ENCODE data around the gene C17orf107.

C17orf107 gene

GRCh38 chr17:4950075-4950745 is 50.9 kb downstream of the C17orf107 start:
- no peak for DNase-seq

GRCh38 chr17:4950746-4951204 is 51.4 kb downstream of the C17orf107 start, which contains the start of gene ENO3:
Gene ENO3 (plus strand): TSS chr17:4951119. CDS start chr17:4951830, 711 bp downstream.
- no peak for DNase-seq

DNA sequence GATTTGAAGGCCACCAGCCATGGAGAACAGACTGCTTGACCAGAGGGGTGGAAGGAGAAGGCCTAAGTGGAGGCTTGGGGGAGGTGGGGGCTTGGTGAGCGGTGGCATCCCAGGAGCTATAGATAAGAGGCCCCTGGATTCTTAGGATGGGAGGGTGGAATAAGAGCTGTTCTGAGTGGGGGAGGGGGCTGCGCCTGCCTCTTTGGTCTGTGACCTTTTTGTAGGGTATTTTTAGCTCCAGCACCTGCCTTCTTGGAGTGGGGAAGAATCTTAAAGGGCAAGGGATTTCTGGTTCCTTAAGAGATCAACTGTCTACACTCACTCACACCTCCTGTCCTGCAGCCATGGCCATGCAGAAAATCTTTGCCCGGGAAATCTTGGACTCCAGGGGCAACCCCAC is 52.1 kb downstream of the C17orf107 start:
- no peak for DNase-seq
